Middle frontal gyrus (tissue), 1 donor: ENCODE data around the gene ADISSP.

Experiments used
- DNase-seq: peaks from one replicate; pipeline ENCODE4 v3.0.0-alpha.2; 2015; ENCODE audit warnings: low spot score; ENCODE audit errors: extremely low spot score

ADISSP gene

GRCh38 chr20:3720068-3720467 lies 47.5 kb downstream of the ADISSP start:
- DNase-seq, result no peak

- DNase-seq, result no peak
Measured at GRCh38 chr20:3719046-3719445, 48.5 kb downstream of the ADISSP start.

GRCh38 chr20:3716195-3716834 lies 51.2 kb downstream of the ADISSP start:
- DNase-seq, result no peak

DNA sequence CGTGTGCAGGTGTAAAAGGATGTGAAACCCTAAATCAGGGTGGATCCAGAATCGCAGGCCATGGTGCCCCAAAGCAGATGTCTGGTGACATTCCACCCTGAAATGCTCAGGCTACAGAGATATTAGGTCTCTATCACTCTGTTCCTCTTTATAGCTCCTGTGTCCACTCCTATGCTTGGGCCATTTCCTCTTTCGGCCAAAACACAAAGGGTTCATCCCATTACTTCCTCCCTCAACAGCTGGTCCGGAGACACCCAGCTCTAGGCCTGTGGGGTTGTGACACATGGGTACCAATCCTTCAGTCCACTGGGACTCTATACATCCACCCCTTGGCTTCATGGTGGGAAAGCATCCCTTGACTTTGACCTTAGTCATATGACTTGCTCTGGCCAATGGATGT lies 53.5 kb downstream of the ADISSP start:
- no peak for DNase-seq

- no peak for DNase-seq
Measured at GRCh38 chr20:3712279-3712873, 55.2 kb downstream of the ADISSP start, which contains the start of gene SIGLEC1. TSS of gene SIGLEC1 (minus strand) at chr20:3712600. CDS start at chr20:3707128, 5,472 bp downstream.

GRCh38 chr20:3711484-3711941 lies 56.0 kb downstream of the ADISSP start:
- DNase-seq, result no peak

GRCh38 chr20:3710703-3711483 lies 56.7 kb downstream of the ADISSP start:
- DNase-seq, result no peak

DNA sequence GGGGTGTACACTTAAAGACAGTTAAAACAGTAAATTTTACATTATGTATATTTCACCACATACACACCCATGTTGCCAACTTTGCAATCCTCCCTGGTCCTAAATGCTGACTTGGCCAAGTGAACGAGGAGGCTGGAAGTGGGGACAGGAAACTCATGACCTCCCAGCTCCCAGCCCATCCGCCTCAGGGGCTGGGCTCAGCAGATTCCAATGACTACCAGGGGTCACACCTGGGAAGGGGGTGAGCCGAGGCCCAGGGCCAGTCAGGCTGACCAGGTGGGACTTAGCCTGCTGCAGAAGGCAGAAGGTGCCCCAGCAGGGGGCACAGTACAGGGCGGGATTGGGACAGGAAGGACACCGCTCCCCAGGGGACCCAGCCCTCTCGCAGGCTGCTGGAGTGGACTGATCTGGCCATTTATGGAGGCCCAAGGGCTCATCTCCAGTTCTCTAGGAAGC lies 57.5 kb downstream of the ADISSP start:
- DNase-seq, result no peak

DNA sequence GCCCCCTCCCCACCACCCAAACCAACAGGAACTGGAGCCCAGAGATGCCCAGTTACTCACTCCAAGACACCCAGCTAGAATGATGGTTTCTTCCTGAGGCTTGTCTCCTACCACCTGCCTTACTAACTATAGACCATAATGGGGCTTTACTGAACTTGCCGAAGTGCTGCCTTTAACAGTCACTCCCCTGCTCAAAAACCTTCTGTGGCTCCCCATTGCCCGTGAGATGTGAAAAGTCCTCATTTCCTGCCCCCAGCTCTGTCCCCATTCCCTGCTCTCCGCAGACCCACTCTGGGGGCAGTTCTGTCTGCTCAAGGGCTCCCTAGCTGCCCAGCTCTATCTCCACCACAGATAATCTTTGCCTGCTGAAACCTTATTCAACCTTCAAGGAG lies 60.0 kb downstream of the ADISSP start:
- DNase-seq, result no peak

DNA sequence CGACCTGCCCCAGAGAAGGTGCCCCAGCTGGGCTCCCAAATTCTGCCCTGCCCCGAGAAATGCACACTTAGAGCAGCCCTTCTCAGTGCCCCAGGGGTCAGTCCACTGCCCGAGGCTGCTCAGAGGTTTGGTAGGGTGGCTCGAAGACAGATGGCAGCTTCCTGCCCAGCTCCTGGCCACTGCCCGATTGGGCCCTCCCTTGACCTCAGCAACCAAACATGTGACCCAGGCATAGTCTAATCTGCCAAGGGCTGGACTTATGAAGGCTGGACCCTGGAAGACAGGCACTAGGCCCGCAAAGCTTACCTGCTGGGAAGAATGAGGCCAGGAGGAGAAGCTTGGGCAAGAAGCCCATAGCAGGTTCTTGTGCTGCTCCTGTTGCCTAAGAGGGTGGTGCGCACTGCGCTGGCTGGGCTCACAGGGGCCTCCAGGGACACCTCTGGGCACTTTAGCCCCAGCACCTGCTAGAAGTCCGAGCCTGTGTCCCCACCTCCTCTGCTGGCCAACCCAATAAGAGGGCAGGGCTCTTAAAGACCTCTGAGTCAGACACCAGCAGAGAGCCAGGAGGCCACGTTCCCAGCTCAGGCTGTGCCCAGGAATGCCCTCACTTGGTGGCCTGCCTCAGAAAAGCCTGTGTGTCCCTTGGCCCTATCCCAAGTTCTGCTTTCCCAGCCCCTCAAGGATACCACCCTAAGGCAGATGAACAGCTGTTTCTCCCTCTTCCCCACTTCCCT lies 60.6 kb downstream of the ADISSP start:
- DNase-seq, result no peak

GRCh38 chr20:3705970-3706739 lies 61.4 kb downstream of the ADISSP start:
- no peak for DNase-seq

DNA sequence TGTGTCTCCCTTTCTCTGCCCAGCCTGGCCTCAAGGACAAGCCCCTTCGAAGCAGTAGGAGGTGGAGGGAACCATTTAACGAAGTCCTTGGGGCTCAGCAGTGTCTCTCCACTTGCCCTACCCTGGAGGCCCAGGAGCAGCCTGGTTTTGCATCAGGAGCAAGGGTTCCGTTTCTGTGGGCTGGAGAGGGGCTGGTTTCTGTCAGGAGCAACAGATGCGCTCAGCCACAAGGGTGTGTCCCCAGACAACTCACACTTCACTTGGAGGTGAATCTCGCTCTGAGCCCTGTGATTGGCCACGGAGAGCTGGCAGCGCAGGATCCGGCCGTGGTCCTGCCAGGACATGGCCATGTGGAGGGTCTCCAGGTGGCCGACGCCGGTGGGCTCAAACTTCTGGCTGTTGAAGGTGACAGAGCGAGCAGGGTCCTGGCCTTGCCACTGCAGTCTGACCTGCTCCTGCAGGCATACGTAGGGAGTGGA lies 62.0 kb downstream of the ADISSP start:
- no peak for DNase-seq

DNA sequence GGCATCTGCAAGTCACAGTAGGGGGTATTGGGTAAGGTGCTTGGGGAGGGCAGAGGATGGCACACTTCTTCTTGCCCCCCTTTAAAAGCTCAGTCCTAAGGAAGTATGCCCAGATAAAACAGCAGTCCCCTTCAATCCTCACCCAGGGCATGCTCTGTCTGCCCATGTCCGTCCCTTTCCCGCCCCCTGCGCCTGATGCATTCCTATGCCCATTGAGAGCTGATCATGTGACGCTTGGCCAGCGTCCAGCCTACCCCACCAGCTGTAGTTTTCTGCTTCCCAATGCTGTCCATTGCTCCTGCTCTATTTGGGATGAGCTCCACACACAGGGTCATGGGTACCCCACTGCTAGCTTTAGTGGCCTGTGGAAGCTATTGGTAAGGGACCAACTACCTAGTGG lies 63.5 kb downstream of the ADISSP start:
- DNase-seq, result no peak
